Naive thymus-derived CD4-positive, alpha-beta T cell (primary cell): ENCODE measurements around the gene PLD1. TPM values are rescaled to one million over a fixed set of nuclear protein-coding genes. Genes with fewer than 3 reads are reported as not detected.

Source experiments
- ATAC-seq: fragments of 150-1000 bp; cut with Tn5 transposase; 2 replicates; pipeline ENCODE4 v1.10.0; 2021; ENCODE audit warnings: mild to moderate bottlenecking, moderate library complexity
- CTCF ChIA-PET: fragments of 350-600 bp; sonication (Branson Sonifier 250); formaldehyde crosslinking; loops from one replicate; lab custom pipeline; 2021; ENCODE audit warnings: antibody characterized with exemption; lab: Charles Lee
- POLR2A ChIA-PET: fragments of 350-600 bp; sonication (Branson Sonifier 250); formaldehyde crosslinking; loops from one replicate; lab custom pipeline; 2021; ENCODE audit warnings: antibody characterized with exemption, inconsistent platforms; lab: Charles Lee
- DNase-seq, 9 donors: peaks; one replicate each; pipeline versions ENCODE4 v3.0.0 to v3.0.0-alpha.2; 2020 to 2022; ENCODE audit warnings: mixed read lengths in 1 of 9
- H3K27ac ChIP-seq: one replicate; pipeline ENCODE4 v1.7.0; 2013; ENCODE audit warnings: mild to moderate bottlenecking, low read depth, low read length, moderate library complexity
- H3K27me3 ChIP-seq, 2 donors: one replicate each; pipeline ENCODE4 v1.7.0; 2013; ENCODE audit warnings: low read length in 2 of 2, mild to moderate bottlenecking in 2 of 2, moderate library complexity in 2 of 2; ENCODE audit not compliant: control insufficient read depth in 2 of 2, insufficient read depth in 2 of 2
- H3K36me3 ChIP-seq, 3 experiments: 1 replicate in 2 of 3; 2 replicates in 1 of 3; pipeline ENCODE4 v1.7.0; 2013; ENCODE audit warnings: low read length in 3 of 3, mild to moderate bottlenecking in 3 of 3, moderate library complexity in 1 of 3; ENCODE audit not compliant: insufficient read depth in 3 of 3, control insufficient read depth in 2 of 3
- H3K4me1 ChIP-seq, 2 donors: one replicate each; pipeline ENCODE4 v1.7.0; 2013; ENCODE audit warnings: low read length in 2 of 2, mild to moderate bottlenecking in 2 of 2, moderate library complexity in 1 of 2; ENCODE audit not compliant: control insufficient read depth in 2 of 2, insufficient read depth in 2 of 2
- H3K4me3 ChIP-seq: 2 replicates; pipeline ENCODE4 v1.7.0; 2013; ENCODE audit warnings: mild to moderate bottlenecking, low read length
- H3K9me3 ChIP-seq, 3 experiments: 1 replicate in 2 of 3; 2 replicates in 1 of 3; pipeline ENCODE4 v1.7.0; 2013; ENCODE audit warnings: low read length in 3 of 3; ENCODE audit not compliant: control insufficient read depth in 2 of 3
- H3K27ac Mint-ChIP-seq, 9 donors: one replicate each; pipeline ENCODE4 v1.8.0; 2020 to 2022; ENCODE audit warnings: mixed read lengths in 9 of 9, mild to moderate bottlenecking in 8 of 9, moderate library complexity in 5 of 9, inconsistent platforms in 2 of 9
- H3K27me3 Mint-ChIP-seq, 5 donors: one replicate each; pipeline ENCODE4 v1.8.0; 2021 to 2022; ENCODE audit warnings: mixed read lengths in 5 of 5, mild to moderate bottlenecking in 1 of 5
- H3K36me3 Mint-ChIP-seq, 5 donors: one replicate each; pipeline ENCODE4 v1.8.0; 2020 to 2022; ENCODE audit warnings: mixed read lengths in 5 of 5, mild to moderate bottlenecking in 3 of 5, inconsistent platforms in 1 of 5
- H3K4me1 Mint-ChIP-seq, 7 donors: one replicate each; pipeline ENCODE4 v1.8.0; 2020 to 2022; ENCODE audit warnings: mixed read lengths in 7 of 7, mild to moderate bottlenecking in 3 of 7, inconsistent platforms in 1 of 7
- H3K4me3 Mint-ChIP-seq, 10 donors: one replicate each; pipeline ENCODE4 v1.8.0; 2020 to 2022; ENCODE audit warnings: mild to moderate bottlenecking in 10 of 10, mixed read lengths in 10 of 10, moderate library complexity in 6 of 10, inconsistent platforms in 2 of 10
- H3K9me3 Mint-ChIP-seq, 11 donors: one replicate each; pipeline ENCODE4 v1.8.0; 2020 to 2022; ENCODE audit warnings: mixed read lengths in 11 of 11, mild to moderate bottlenecking in 4 of 11, inconsistent platforms in 1 of 11, moderate library complexity in 1 of 11
- intact Hi-C, 2 donors: fragments of 100-400 bp; cut with micrococcal nuclease; formaldehyde crosslinking; loops; one replicate each; pipeline ENCODE4 v1.15.1; 2023
- polyA plus RNA-seq, 2 donors: library from polyadenylated mRNA; unstranded; fragments of 300-500 nt; fragmentation: Illumina TruSeq; gene quantifications; one replicate each; pipeline ENCODE4 v1.2.3, GENCODE V29; 2021
- total RNA-seq, 6 experiments: library from RNA in 5 of 6; stranded (reverse) in 5 of 6; gene quantifications; 1 replicate in 5 of 6; 2 replicates in 1 of 6; pipeline ENCODE4 v1.2.3 and lab custom pipeline; 2021 to 2026

The PLD1 gene
- total and polyA plus RNA-seq, 7 experiments from 2014 or later = 0.36 to 12.9 (median 1.4) TPM; not detected in 2

DNA sequence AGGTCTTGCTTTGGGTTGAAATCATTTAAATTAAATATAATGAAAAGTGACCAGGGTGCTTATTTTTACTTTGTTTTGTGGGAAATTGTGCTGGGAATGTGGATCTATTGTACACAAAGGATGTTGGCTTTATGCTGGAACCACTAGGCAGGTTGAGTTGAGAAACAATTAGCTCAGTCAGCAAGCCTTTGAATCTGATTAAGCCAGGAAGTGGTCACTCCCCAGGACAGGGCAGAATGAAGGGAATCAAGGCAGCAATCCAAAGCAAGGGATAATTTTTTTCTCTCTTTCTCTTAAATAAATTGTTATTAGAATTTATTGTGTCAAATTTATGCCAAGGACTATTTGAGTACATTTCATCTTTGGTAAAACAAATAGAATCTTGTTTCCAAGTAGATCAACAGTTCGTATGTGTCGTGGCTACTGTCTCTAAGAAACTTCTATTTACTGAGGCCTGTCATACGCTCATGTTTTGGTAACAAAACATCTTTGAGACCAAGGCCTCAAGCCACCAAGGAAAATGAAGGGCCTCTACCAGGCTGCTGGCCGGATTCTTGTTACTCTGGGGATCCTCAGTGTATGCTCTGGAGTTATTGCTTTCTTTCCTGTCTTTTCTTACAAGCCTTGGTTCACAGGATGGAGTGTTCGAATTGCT, 32.7 kb upstream of the PLD1 start, which contains the start of gene TMEM212:
TSS of gene TMEM212 (plus strand) at position 486 of the 655 bp plus-strand sequence. CDS start at position 521, 35 bp downstream.
- Histone ChIP-seq H3K4me3 (no peak within 1 kb of the TSS), H3K36me3 (no peaks in the 10 kb centered on the region), H3K4me1 (no peaks in the 10 kb centered on the region), H3K9me3 (no peaks in the 10 kb centered on the region), H3K27ac (no peak within 1 kb of the TSS), H3K27me3 (no peaks in the 10 kb centered on the region)
- DNase-seq = no peak
- intact Hi-C loops = no loop called here
- Mint-ChIP-seq H3K4me3 (no peak within 1 kb of the TSS), H3K27me3 (peaks cover 6 to 25% (median 9%) of the 10 kb centered on the region in 5 donors), H3K9me3 (peaks cover 0 to 4% (median 0%) of the 10 kb centered on the region in 11 donors), H3K36me3 (peaks cover 0 to 3% (median 0%) of the 10 kb centered on the region in 5 donors), H3K4me1 (peaks cover 0 to 17% (median 5%) of the 10 kb centered on the region in 7 donors), H3K27ac (peak within 1 kb of the TSS in 1 of 9 donors; percentile 44)
- ChIA-PET POLR2A (no interaction called here), CTCF (no interaction called here)
- ATAC-seq = no peak

DNA sequence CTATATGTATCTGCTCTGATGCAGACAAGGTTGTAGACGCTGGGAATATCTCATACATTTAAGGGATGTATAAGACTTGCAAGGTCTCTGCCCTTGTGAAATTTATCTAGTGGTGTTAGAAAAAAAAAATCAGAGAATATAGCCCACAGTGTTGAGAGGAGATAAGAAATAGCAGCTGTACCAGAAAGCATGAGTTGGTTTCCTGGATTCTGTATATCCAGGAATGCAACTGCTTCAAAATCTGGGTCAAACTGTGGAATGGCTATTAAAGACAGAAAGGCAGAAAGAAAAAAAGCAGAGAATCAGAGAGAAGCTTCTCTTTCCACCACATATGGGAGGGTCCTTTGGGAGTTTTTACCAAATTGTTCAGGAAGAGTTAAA, 31.3 kb upstream of the PLD1 start:
- no peaks in the 10 kb centered on the region for H3K9me3 ChIP-seq
- Mint-ChIP-seq H3K36me3 (peaks cover 0 to 3% (median 0%) of the 10 kb centered on the region in 5 donors), H3K9me3 (peaks cover 0 to 3% (median 0%) of the 10 kb centered on the region in 11 donors), H3K4me3 (no peak overlapping the region), H3K4me1 (peaks cover 0 to 7% (median 2%) of the 10 kb centered on the region in 7 donors), H3K27me3 (peaks cover 6 to 26% (median 9%) of the 10 kb centered on the region in 5 donors), H3K27ac (no peak overlapping the region)
- ChIA-PET POLR2A (interaction anchor here (0.7 kb wide), 1 partner anchor 443 kb away, joined by 3 read pairs; no protein-coding TSS in a partner anchor), CTCF (interaction anchor here (0.5 kb wide), 1 partner anchor 42 kb away, joined by 7 read pairs; no protein-coding TSS in a partner anchor)
- intact Hi-C loops = no loop called here
- no peaks in the 10 kb centered on the region for H3K4me1 ChIP-seq
- H3K27me3 ChIP-seq = no peaks in the 10 kb centered on the region
- no peak overlapping the region for H3K4me3 ChIP-seq
- ATAC-seq (no peak), DNase-seq (no peak)
- no peaks in the 10 kb centered on the region for H3K36me3 ChIP-seq
- H3K27ac ChIP-seq = no peak overlapping the region

DNA sequence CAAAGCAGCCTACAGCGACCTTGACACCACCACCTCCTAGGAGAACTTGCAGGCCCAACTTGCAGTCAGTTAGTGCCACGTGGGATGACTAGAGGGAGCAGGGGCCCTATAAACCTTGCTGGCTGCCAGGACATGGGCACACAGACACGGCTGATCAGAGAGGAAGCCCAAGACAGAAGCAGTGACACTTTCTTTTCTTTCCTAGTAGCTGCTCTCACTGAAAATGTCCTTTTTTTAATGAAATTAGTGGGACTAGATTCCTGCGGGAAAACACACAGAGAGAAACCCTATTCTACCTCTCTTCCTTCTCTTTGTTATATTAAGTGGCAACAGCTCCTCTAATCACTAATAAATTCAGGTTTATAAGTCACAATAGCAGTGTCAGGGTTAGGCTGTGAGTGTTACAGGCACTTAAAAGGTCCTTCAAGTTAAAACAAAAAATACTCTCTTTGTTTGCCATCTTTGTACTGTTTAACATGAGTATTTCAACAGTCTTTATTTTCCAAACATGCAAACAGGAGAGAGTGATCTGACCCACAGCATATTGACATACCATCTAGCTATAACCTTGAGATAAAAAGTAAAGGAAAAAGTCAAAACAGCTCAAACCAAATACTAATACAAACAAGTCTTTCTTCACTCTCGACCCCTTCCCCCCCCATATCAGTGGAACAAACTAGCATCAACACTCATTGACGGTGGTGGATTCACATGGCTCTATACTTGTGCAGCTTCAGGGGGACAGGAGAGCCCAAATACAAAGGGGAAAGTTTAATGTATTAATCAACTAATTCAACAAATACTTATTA, 30.7 kb upstream of the PLD1 start:
- H3K4me1 Mint-ChIP-seq = peaks cover 0 to 5% (median 0%) of the 10 kb centered on the region in 7 donors
- H3K36me3 ChIP-seq = no peaks in the 10 kb centered on the region

DNA sequence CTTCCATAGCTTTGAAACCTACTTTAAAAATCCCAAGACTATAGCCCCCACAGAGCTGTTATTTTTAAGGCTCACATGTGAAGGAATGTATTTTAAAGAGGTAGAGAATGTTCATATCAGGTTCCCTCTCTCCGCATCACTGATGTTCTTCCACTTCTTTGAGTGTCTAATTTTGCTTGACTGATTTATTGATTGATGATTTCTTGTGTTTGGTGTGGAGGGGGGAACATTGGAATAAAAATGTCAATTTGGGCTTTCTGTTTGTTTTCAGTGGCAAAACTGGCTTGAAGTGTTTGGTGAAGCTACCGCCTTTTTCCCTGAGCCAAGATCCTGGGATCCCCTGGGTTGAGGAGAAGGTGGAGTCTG, 30.1 kb upstream of the PLD1 start:
- Histone ChIP-seq H3K4me3 (no peak overlapping the region), H3K36me3 (no peaks in the 10 kb centered on the region), H3K4me1 (no peaks in the 10 kb centered on the region), H3K27me3 (no peaks in the 10 kb centered on the region), H3K27ac (no peak overlapping the region), H3K9me3 (no peaks in the 10 kb centered on the region)
- DNase-seq = no peak
- no peak for ATAC-seq
- peaks cover 6 to 29% (median 9%) of the 10 kb centered on the region in 5 donors for H3K27me3 Mint-ChIP-seq
- POLR2A ChIA-PET = no interaction called here
- intact Hi-C loops = no loop called here
- peaks cover 0 to 1% (median 0%) of the 10 kb centered on the region in 11 donors for H3K9me3 Mint-ChIP-seq
- H3K27ac Mint-ChIP-seq = no peak overlapping the region
- H3K36me3 Mint-ChIP-seq = no peaks in the 10 kb centered on the region
- peaks cover 0 to 5% (median 0%) of the 10 kb centered on the region in 7 donors for H3K4me1 Mint-ChIP-seq
- H3K4me3 Mint-ChIP-seq = no peak overlapping the region
- CTCF ChIA-PET = no interaction called here

More for the DNA sequence above, 30.7 kb upstream of the PLD1 start:
- Histone ChIP-seq H3K27ac (no peak overlapping the region), H3K4me3 (no peak overlapping the region), H3K9me3 (no peaks in the 10 kb centered on the region), H3K27me3 (no peaks in the 10 kb centered on the region), H3K4me1 (no peaks in the 10 kb centered on the region)
- H3K27ac Mint-ChIP-seq = no peak overlapping the region
- ChIA-PET CTCF (interaction anchor here (0.5 kb wide), 1 partner anchor 43 kb away, joined by 7 read pairs; no protein-coding TSS in a partner anchor), POLR2A (no interaction called here)
- no peak overlapping the region for H3K4me3 Mint-ChIP-seq
- intact Hi-C loops = no loop called here
- no peak for DNase-seq
- H3K36me3 Mint-ChIP-seq = peaks cover 0 to 2% (median 0%) of the 10 kb centered on the region in 5 donors
- peaks cover 0 to 2% (median 0%) of the 10 kb centered on the region in 11 donors for H3K9me3 Mint-ChIP-seq
- no peak for ATAC-seq
- H3K27me3 Mint-ChIP-seq = peaks cover 6 to 27% (median 9%) of the 10 kb centered on the region in 5 donors

DNA sequence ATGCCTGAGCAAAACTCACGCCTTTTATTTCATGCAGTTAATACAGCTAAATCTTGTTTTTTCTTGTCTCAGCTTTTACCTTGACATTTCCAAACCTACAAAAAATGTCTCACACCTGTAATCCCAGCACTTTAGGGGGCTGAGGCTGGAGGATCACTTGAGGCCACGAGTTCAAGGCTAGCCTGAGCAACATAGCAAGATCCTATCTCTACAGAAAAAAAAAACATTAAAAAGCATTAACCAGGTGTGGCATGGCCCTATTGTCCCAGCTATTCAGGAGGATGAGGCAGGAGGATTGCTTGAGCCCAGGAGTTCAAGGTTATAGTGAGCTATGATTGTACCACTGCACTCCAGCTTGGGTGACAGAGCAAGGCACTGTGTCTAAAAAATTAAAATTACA, 29.0 kb upstream of the PLD1 start:
- intact Hi-C loops = no loop called here
- no peak for DNase-seq

DNA sequence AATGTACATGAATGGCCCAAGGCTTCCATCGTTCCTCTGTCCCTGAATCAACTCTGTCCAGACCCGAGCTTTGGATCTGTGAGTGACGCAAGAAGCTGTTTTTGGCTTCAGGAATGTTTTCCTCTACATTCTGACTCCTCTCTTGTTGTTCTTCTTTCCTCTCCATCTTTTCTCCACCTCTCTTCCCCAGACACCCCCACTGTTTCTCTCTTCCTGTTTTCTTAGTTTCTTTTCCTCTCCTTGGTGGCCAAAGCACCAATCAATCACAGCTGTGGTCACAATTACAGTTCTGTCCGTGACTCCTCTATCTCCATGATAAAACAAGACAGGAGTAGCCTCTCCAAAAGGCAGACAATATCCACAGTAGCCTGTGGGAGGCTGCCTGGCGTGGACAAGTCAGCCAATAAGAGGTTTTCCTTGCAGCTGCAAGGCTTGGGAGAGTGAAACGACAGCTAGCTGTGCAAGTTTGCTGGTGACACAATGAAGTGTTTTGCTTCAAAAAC, 28.0 kb upstream of the PLD1 start:
- Mint-ChIP-seq H3K27me3 (peaks cover 6 to 32% (median 9%) of the 10 kb centered on the region in 5 donors), H3K4me1 (peaks cover 0 to 5% (median 0%) of the 10 kb centered on the region in 7 donors), H3K36me3 (no peaks in the 10 kb centered on the region), H3K4me3 (no peak overlapping the region), H3K27ac (no peak overlapping the region), H3K9me3 (peaks cover 0 to 1% (median 0%) of the 10 kb centered on the region in 11 donors)
- no peak for DNase-seq
- no peak overlapping the region for H3K27ac ChIP-seq
- H3K27me3 ChIP-seq = no peaks in the 10 kb centered on the region
- no peaks in the 10 kb centered on the region for H3K36me3 ChIP-seq
- ChIA-PET POLR2A (no interaction called here), CTCF (no interaction called here)
- no peaks in the 10 kb centered on the region for H3K9me3 ChIP-seq
- intact Hi-C loops = no loop called here
- H3K4me1 ChIP-seq = no peaks in the 10 kb centered on the region
- ATAC-seq = no peak
- no peak overlapping the region for H3K4me3 ChIP-seq

More for the DNA sequence above, 29.0 kb upstream of the PLD1 start:
- Mint-ChIP-seq H3K4me3 (no peak overlapping the region), H3K4me1 (peaks cover 0 to 5% (median 0%) of the 10 kb centered on the region in 7 donors), H3K27me3 (peaks cover 6 to 32% (median 9%) of the 10 kb centered on the region in 5 donors), H3K27ac (no peak overlapping the region), H3K36me3 (no peaks in the 10 kb centered on the region), H3K9me3 (peaks cover 0 to 1% (median 0%) of the 10 kb centered on the region in 11 donors)
- no peaks in the 10 kb centered on the region for H3K9me3 ChIP-seq
- no peaks in the 10 kb centered on the region for H3K27me3 ChIP-seq
- H3K27ac ChIP-seq = no peak overlapping the region
- POLR2A ChIA-PET = no interaction called here
- no peaks in the 10 kb centered on the region for H3K36me3 ChIP-seq
- ATAC-seq = no peak
- no peaks in the 10 kb centered on the region for H3K4me1 ChIP-seq
- CTCF ChIA-PET = no interaction called here
- H3K4me3 ChIP-seq = no peak overlapping the region
